Bronchial epithelial cell (primary cell): ENCODE measurements around the gene SETBP1. TPM values are rescaled to one million over a fixed set of nuclear protein-coding genes. Genes with fewer than 3 reads are reported as not detected.

Experiments used
- DNase-seq: peaks from one replicate; pipeline ENCODE4 v3.0.0-alpha.2; 2010; ENCODE audit warnings: low read depth
- FAIRE-seq: peaks from 2 replicates; lab custom pipeline; 2011; peaks lifted over from hg19 to GRCh38; lab: Jason Lieb, UNC
- H3K27me3 ChIP-seq: 2 replicates; pipeline ENCODE4 v1.5.1; 2011; ENCODE audit warnings: low read length; ENCODE audit not compliant: control insufficient read depth, insufficient read depth
- H3K36me3 ChIP-seq: 2 replicates; pipeline ENCODE4 v1.5.1; 2011; ENCODE audit warnings: low read length; ENCODE audit not compliant: control insufficient read depth, insufficient read depth
- H3K4me3 ChIP-seq: 2 replicates; pipeline ENCODE4 v1.5.1; 2011; ENCODE audit warnings: mild to moderate bottlenecking, low read depth, low read length, control low read depth
- total RNA-seq: library from RNA; depleted of rRNA; stranded (reverse); fragments of >200 nt; gene quantifications from 2 replicates; pipeline ENCODE4 v1.2.1, GENCODE V29; 2014
- TF ChIP-seq, protein P1 (sequence below): IDR thresholded peaks from 2 replicates; pipeline ENCODE4 v1.5.1; 2011; ENCODE audit warnings: mild to moderate bottlenecking, moderate library complexity, low read length, control low read depth, inconsistent platforms; ENCODE audit not compliant: insufficient read depth, severe bottlenecking

SETBP1 gene
- total RNA-seq, 1 donor from 2014 or later = 1.8 TPM

DNA sequence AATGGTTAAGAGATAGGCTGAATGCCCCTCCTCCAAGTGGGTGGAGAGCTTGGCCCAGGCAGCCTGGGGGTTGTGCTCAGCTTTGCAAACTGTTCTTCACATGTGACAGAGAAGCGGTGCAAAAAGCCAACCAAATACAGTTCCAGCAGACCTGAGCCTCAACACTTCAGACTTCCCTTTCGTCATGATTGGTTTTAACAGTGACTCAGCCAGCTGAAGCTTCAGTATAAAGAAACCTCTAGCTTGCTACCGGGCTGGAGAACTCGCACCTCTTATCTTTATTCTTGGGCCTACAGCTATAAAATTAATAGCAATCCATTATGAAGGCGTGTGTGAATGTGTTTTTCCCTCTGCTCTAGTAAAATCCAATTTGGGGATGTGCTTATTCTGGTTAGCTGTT is 20.0 kb downstream of the SETBP1 start:
- peak; percentile 76 for DNase-seq
- no peak overlapping the region for H3K4me3 ChIP-seq
- FAIRE-seq = peak; percentile 91
- TF ChIP-seq, protein P1, sequence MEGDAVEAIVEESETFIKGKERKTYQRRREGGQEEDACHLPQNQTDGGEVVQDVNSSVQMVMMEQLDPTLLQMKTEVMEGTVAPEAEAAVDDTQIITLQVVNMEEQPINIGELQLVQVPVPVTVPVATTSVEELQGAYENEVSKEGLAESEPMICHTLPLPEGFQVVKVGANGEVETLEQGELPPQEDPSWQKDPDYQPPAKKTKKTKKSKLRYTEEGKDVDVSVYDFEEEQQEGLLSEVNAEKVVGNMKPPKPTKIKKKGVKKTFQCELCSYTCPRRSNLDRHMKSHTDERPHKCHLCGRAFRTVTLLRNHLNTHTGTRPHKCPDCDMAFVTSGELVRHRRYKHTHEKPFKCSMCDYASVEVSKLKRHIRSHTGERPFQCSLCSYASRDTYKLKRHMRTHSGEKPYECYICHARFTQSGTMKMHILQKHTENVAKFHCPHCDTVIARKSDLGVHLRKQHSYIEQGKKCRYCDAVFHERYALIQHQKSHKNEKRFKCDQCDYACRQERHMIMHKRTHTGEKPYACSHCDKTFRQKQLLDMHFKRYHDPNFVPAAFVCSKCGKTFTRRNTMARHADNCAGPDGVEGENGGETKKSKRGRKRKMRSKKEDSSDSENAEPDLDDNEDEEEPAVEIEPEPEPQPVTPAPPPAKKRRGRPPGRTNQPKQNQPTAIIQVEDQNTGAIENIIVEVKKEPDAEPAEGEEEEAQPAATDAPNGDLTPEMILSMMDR = no peak
- no peaks in the 10 kb centered on the region for H3K36me3 ChIP-seq
- H3K27me3 ChIP-seq = no peaks in the 10 kb centered on the region

DNA sequence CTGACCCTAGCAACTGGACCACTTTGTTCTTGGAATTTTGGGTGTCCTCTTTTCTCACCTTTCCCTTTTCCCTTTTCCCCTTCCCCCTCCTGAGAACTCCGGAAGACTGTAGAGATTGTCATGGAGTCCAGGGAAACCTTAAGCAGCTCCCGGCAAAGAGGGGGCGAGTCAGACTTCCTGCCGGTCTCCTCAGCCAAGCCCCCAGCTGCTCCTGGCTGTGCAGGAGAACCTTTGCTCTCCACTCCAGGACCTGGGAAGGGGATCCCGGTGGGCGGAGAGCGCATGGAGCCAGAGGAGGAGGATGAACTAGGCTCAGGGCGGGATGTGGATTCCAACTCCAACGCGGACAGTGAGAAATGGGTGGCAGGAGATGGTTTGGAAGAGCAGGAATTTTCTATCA is 20.5 kb downstream of the SETBP1 start:
- DNase-seq (no peak), FAIRE-seq (no peak)
- TF ChIP-seq, protein P1 = no peak
- Histone ChIP-seq H3K36me3 (no peaks in the 10 kb centered on the region), H3K4me3 (no peak overlapping the region), H3K27me3 (no peaks in the 10 kb centered on the region)

DNA sequence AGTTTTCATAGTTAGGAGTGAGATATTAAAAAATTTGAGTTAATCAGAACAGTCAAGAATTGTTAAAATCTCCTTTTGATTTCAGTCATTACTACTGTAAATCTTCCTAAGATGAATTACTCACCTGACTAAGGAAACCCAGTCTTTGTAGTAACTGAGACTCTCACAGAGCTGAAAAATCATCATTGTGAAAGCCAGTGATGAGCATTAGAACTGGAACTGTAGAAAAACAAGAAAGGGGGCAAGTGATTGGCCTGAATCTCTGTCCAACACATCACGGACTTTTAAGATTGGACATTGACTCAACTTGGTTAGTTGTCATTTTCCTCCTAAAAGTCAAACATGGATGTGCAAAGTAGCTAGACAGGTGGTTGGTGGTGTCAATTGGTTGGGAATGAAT is 21.9 kb downstream of the SETBP1 start:
- TF ChIP-seq, protein P1 = no peak
- FAIRE-seq = no peak
- Histone ChIP-seq H3K27me3 (no peaks in the 10 kb centered on the region), H3K36me3 (no peaks in the 10 kb centered on the region), H3K4me3 (no peak overlapping the region)
- no peak for DNase-seq

DNA sequence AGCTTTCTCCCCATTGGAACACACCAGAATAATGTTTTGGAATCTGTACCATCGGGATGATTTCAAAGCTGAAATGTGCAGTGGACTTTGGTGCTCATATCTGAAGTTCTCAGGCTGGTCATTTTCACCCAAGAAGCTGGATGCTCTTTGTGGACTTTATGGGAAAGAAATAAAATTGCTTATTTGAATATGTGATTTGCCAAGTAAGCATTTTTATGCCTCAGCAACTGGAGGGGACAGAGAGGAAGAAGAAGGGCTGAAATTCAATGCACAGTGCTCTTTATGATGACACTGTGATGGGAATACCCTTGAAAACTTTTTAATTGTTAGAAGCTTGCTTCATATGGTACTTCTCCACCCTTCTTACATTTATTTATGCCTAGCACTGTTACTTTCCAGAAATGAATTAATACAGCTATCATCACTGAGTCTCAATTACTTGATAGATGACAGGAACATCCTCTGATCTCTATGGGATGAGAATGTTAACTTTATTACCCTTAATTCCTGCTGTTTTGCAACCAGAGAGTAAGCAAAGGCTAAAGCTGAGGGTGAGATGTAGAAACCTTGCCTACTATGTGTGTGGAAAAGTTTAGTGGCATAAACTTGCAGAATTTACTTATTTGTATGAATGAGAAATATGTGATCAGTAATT is 23.6 kb downstream of the SETBP1 start:
- H3K27me3 ChIP-seq = no peaks in the 10 kb centered on the region
- no peak for DNase-seq
- no peaks in the 10 kb centered on the region for H3K36me3 ChIP-seq
- TF ChIP-seq, protein P1 = no peak
- no peak overlapping the region for H3K4me3 ChIP-seq
- FAIRE-seq = no peak

DNA sequence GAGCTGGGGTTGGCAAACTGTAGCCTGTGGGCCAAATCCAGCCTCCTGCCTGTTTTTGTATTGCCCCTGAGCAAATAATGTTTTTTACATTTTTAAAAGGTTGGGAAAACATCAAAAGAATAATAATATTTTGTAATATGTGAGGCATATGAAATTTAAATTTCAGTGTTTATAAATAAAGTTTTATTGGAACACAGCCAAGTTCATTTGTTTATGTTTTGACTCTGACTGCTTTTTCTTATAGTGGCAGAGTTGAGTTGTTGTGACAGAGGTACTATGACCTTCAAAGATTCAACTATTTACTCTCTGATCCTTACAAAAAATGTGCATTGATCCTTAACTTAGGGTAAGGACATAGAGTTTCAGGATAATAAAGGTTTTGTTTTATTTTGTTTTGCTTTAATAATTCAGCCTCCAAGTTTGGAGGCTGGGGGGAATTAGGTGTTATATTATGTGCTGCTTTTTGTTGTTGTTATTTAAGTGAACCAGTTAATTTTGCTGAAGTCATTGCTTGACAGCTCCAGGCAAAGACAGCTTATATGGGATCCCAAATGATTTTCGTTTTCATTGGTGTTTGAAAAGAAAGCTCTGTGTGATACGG is 24.5 kb downstream of the SETBP1 start:
- Histone ChIP-seq H3K4me3 (no peak overlapping the region), H3K27me3 (no peaks in the 10 kb centered on the region), H3K36me3 (no peaks in the 10 kb centered on the region)
- TF ChIP-seq, protein P1 = no peak
- DNase-seq = no peak
- no peak for FAIRE-seq
